Stimulated activated CD4-positive, alpha-beta T cell treated with anti-CD3 and anti-CD28 coated beads, Interleukin-2, amount 100 ng/mL, for 24 hours (primary cell): ENCODE data around the gene TGM6.
"Not testable (repeated sequence)": the region's sequence is repeated elsewhere in the genome, so short reads cannot be mapped to it uniquely, and the experiment has no call there.

Source experiments
- DNase-seq, 2 donors: peaks; one replicate each; pipeline ENCODE4 v3.0.0-alpha.2; 2020

TGM6 gene

GRCh38 chr20:2400290-2400689 is 19.6 kb downstream of the TGM6 start:
- no peak for DNase-seq

- no peak for DNase-seq
These were observed 20.8 kb downstream of the TGM6 start for GRCh38 chr20:2401527-2401926.

- DNase-seq, result no peak
These were observed 21.7 kb downstream of the TGM6 start for GRCh38 chr20:2402271-2402980.

GRCh38 chr20:2403291-2404052 is 22.8 kb downstream of the TGM6 start:
- peak in 1 of 2 donors; percentile 7 for DNase-seq

GRCh38 chr20:2405693-2406065 is 25.0 kb downstream of the TGM6 start:
- peak in 1 of 2 donors; percentile 0 for DNase-seq

GRCh38 chr20:2407355-2407754 is 26.7 kb downstream of the TGM6 start:
- DNase-seq, result not testable (repeated sequence)

- no peak for DNase-seq
These were observed 27.4 kb downstream of the TGM6 start for GRCh38 chr20:2408111-2408510.

- DNase-seq, result no peak
These were observed 36.0 kb downstream of the TGM6 start for GRCh38 chr20:2416541-2417212.

- DNase-seq, result no peak
These were observed 36.5 kb downstream of the TGM6 start for GRCh38 chr20:2417213-2417541.

- no peak for DNase-seq
These were observed 37.7 kb downstream of the TGM6 start for GRCh38 chr20:2418388-2418787.

- no peak for DNase-seq
These were observed 39.8 kb downstream of the TGM6 start for GRCh38 chr20:2420510-2420909.

GRCh38 chr20:2421247-2421646 is 40.5 kb downstream of the TGM6 start:
- DNase-seq, result no peak

- no peak for DNase-seq
These were observed 48.4 kb downstream of the TGM6 start for GRCh38 chr20:2429051-2429450.

GRCh38 chr20:2430538-2430937 is 49.8 kb downstream of the TGM6 start:
- DNase-seq, result no peak

GRCh38 chr20:2431185-2431584 is 50.5 kb downstream of the TGM6 start:
- no peak for DNase-seq

- no peak for DNase-seq
These were observed 66.1 kb downstream of the TGM6 start for GRCh38 chr20:2446845-2447244.

GRCh38 chr20:2449386-2449785 is 68.7 kb downstream of the TGM6 start:
- no peak for DNase-seq

GRCh38 chr20:2451422-2451821 is 70.7 kb downstream of the TGM6 start:
- no peak for DNase-seq

GRCh38 chr20:2451939-2452732 is 71.4 kb downstream of the TGM6 start:
- peak; percentile 77 to 79 for DNase-seq

- DNase-seq, result no peak
These were observed 73.1 kb downstream of the TGM6 start for GRCh38 chr20:2453792-2454191.

GRCh38 chr20:2455771-2456497 is 75.2 kb downstream of the TGM6 start:
- no peak for DNase-seq

GRCh38 chr20:2458919-2459499 is 78.3 kb downstream of the TGM6 start:
- DNase-seq, result no peak
